Ovary (tissue), 3 donors: Measurements from ENCODE around the gene GPR180.

Experiments
- CTCF ChIP-seq, 3 donors: fragments of 450-650 bp in 2 of 3; fragments of 200-600 bp in 1 of 3; IDR thresholded peaks; one replicate each; pipeline versions ENCODE4 v1.5.1 to v1.8.0; 2016 to 2022; ENCODE audit warnings: antibody characterized with exemption in 3 of 3, mild to moderate bottlenecking in 1 of 3
- EP300 ChIP-seq: sonication (generic); formaldehyde crosslinking; IDR thresholded peaks from one replicate; pipeline ENCODE4 v1.6.1; 2017; ENCODE audit warnings: antibody characterized with exemption
- donor health status: DM: no; HTN: no; CAD: no.

DNA sequence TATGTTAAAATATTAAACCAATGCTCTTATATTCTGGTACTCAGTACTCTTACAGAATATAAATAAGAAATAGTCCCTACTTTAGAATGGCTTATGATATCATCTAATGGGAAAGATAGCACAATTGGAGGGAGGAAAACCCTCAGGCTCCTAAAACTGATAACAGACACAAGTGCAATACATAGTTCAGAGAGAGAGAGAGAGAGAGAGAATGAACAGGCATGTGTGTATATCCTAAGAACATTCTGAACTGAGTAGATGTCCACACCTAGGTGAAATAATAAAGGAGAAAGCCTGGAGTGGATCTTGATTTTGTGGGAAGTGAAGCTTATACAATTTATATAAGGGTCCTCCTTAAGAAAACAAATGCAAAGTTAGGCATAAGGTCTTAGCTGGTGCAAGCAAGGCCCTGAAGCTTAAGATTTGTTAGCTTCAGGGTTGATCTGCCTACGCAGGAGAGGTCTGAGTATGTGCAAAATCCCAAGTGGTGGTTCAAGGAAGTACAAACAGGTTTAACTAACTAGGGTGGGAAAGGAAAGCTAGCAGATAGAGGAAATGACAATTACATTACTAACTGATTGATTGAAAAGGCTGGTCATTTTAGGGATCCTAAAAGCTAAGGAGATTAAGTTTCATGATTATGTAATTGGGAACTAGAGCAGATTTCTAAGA, 57.4 kb downstream of the GPR180 start:
- TF ChIP-seq EP300 (no peak), CTCF (IDR thresholded peaks at IDR 0.05) (no peak)
